NCI-H748 (cell line): Measurements from ENCODE around the gene EXOC6.

Experiments
- DNase-seq: peaks from one replicate; lab custom pipeline; 2025; ENCODE audit not compliant: unreplicated experiment; lab: John Stamatoyannopoulos, UW

The EXOC6 gene

DNA sequence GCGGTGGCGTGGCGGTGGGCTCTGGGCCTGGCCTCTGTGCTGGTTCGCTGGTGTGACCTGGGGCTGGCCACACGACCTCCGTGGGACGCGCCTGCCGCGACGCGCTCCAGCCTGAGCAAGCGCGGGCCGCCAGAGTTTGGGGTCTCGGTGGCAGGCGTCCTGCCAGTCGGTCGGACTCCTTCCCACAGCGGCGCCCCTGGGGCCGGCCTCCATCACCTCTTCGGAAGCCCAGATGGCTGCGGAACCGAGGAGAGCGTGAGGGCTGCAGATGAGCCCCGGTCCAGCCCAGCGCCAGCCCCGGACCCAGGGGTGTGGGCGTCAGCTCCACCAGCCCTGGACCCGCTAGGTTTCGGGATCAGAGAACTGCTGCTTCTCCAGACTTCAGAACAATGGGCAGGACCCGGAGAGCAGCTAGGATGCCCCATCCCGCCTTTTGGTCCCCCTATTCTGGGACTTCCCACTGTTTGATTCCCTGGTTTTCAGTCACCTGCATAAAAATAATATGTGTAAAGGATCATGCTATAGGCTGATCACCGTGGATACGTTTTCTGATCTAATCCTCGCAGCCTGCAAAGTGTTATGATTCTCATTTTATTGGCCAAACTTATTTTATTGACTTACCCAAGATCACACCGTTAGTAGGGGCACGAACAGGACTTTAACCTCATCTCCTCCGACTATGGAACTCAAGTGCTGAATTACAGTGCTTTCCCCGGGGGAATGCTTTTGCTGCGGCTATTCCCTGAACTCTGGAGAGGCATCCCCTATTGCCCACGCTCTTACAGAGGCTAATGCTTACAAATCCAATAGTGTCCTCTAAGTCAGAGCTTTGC is 215.0 kb downstream of the EXOC6 start:
- DNase-seq, result no peak

- no peak for DNase-seq
Observed at GRCh38 chr10:93063977-93064660, 215.8 kb downstream of the EXOC6 start.

DNA sequence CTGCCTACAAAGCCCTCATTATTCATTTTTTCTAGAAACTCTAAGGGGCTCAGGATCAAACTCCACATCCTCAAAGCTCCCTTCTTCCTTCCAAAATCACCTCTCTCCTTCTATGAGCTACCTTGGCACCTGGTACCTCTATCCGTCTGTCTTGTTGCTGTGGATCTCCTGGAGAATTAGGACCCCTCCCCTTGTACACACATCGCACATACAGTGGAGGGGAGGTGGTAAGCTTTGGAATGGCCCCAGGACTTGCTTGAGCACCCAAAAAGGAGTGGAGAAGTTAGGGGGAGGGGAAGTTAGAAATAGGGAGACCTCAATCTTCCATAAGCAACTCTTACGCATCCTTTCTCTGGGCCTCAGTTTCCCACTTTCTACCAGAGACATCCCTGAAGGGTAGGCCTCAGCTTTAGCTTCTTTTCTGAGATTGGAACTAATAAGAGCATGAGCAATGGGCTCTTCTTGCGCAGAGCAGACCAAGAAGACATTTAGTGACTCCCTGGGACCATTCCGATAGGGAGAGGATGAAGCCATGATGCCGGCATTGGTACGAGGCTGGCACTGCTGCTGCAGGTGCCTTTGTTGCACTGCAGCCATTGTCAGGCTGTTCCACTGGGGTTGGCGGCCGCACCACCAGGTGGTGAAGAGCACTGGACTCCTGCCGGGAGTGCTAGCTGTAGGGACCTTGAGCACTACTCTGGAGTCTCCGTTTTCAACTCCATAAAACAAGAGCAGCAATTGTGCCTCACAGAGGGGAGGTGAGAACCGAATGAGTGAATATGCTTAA is 216.7 kb downstream of the EXOC6 start:
- no peak for DNase-seq

DNA sequence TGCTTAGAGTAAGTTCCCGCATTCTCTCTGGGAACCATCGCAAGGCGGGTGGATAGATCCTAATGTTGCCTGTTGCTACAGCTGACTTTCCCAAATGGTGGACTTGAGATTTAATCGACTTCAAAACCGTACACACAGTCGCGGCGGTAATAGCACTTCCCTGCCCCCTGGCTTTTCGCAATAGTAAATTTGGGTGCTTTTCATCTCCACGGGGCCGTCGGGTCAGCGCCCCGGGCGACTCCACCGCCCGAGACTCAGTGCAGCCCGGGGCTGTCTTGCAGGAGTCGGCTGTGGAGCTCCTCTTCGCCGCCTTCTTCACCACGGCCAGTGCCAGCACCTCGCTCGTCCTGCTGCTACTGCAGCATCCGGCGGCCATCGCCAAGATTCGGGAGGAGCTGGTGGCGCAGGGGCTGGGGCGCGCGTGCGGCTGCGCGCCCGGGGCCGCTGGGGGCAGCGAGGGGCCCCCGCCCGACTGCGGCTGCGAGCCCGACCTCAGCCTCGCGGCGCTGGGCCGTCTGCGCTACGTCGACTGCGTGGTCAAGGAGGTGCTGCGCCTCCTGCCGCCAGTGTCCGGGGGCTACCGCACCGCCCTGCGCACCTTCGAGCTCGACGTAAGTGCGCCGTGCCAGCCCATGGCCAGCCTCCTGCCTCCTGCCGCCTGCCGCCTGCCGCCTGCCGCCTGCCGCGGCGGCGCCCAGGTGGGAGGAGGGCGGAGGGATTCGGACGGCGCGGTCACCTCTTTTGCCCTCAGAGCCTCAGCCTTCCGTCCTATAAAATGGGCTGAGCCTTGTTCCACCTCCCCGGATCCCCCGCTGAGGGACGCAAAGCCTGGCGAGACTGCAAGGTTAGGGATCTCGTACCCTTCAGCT is 217.6 kb downstream of the EXOC6 start:
- DNase-seq, result peak; percentile 58

DNA sequence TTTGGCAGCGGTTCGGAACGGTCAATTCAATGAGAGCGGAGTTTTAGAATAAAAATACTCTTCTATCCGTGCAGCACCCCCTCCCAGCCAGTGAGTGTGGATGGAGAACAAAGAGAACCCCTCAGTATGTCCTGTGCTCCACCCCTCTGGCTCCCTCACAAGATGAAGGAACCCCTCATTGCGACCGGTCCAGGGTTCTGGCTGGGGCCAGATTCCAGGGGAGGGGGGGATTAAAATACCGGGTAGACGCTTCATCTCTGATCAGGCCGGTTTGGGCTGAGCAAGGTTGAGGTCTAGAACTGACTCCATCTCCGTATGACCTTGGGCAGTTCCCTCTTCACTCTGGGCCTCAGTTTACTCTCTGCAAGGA is 218.2 kb downstream of the EXOC6 start:
- DNase-seq, result no peak

DNA sequence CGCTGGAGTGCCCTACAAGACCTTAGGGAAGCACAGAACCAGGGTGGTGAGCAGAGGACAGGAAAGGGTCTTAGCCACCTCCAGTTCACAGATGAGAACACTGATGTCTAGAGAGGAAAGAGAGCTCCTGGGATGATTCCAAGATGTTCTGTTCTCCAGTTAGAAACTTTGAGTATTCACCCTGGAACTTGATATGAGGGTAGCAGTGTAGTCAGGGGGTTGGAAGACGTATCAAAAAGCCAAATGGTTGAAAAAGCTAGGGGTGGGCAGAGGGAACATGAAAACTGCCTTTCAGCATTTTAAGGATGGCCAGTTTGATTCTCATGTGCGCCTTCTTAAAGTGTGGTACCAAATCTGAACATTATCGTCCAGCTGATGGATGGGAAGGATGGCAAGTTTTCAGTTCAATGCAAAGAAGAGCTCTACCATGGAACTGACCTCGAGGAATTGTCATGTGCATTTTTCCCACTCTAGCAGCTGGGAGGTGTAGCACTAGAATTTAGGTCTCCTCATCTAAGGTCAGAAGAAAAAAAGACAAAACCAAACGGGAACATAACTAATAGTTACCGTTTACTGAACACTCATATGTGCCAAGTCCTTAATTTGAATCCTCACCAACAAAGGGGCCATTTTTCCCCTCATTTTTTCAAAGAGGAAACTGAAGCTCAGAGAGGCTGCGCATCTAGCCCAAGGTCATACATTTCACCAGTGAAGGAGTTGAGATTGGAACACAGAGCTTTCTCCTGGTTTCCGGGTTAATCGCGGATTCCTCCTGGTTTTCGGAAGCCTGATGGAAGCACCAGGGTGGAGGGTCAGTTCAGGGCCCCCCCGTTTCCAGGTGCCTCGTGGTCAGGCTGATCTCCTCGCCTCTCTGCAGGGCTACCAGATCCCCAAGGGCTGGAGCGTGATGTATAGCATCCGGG is 219.4 kb downstream of the EXOC6 start:
- DNase-seq, result no peak

DNA sequence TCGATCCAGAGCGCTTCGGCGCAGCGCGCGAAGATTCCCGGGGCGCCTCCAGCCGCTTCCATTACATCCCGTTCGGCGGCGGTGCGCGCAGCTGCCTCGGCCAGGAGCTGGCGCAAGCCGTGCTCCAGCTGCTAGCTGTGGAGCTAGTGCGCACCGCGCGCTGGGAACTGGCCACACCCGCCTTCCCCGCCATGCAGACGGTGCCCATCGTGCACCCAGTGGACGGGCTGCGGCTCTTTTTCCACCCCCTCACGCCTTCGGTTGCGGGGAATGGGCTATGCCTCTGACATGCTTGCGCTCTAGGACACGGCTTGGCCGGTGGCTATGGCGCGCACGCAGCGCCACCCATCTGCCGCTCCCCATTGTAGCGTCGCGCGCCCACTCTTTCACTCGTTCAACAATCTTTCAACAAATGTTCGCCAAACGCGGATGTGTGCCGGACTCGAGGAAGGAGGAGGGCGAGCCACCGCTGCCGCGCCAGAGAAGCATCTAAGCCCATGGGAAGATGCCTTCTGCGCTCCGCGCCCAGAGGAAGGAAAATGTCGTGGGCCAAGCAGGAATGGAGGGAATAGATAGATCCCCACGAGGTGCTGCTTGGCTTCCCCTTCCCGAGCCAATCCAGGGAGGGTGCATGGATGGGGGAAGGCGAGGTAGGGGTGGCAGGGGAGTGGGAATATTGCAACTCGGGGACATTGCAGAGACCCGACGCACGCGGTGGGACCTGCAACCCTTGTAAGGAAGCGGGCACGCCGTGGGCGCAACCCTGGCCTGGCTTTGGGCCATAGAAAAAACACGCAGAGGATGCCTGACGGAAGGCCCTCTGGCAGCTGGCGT is 220.3 kb downstream of the EXOC6 start:
- DNase-seq, result peak; percentile 70

GRCh38 chr10:93069245-93069561 is 220.9 kb downstream of the EXOC6 start:
- no peak for DNase-seq

DNA sequence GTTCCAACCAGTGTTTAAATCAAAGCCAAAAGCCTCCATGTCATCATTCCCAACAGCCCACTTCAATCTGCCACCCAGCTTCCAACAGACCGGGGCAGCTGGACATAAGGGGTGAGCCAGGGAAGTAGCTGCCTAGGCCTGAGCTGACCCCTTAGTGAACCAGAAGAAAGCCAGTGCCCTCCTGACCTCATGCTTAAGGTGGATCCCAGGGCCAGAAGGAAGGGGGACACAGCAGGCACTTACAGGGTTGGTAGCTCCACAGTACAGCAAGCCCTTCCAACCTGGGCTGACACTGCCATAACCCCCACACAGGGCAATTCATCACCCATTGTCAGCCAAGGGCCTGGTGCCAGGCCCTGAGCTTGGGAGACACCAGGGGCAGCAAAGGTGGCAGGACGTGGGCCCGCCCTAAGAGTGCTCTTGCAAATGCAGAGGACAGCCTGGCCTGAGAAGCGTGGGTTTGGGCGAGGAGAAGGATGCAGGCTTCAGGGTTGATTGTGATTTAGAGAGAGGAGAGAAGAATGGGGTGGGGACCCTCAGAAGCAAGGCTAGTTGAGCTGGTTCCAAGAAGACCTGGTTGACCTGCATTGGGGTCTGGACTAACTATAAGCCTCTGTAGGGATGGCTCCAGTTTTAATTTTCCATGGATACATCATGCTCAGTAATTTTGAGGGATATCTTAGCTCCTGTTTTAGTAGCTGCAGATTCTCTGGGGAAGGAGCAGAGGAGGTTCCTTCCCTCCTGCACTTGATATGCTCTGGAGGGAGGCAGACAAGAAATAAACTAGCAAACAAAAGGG is 222.3 kb downstream of the EXOC6 start:
- DNase-seq, result no peak

DNA sequence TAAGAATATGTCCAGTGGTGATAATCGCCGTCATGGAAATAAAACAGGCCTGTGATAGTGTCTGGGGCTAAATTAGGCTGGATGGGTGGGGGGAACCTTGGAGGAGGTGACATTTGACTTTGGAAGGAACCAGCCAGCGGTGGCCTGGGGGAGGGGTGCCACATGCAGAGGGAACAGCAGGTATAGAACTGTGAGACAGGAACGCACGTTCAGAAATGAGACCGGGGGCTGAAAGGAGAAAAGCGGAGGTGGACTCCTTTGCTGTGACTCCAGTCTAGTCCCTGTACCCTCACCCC is 222.8 kb downstream of the EXOC6 start:
- no peak for DNase-seq

DNA sequence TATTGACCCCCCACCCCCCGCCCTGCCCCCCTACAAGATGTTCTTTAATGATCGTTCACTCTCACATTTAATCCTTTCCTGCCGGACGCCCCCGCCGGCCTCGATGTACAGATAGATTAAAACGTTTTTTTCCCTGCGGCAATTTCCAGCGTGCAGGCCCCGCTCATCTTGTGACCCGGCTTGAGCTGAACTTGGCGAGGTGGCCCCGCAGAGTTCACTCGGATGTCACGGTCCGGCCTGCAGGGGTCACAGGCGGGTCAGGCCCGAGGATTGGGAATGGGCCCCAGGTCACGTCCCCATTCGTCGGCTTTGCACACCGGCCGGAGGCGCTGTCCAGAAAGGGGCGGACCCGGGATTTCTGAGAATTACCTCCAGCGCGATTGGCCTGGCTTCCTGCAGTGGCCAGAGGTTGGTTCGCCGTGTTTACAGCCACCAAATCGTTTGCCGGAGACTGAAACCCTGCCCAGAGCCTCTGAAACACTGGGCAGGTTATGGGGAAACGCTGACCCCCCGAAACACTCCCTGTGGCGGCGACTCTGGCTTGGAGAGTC is 223.4 kb downstream of the EXOC6 start:
- DNase-seq, result peak; percentile 39

- peak; percentile 40 for DNase-seq
Observed at GRCh38 chr10:93072225-93072712, 223.9 kb downstream of the EXOC6 start.

DNA sequence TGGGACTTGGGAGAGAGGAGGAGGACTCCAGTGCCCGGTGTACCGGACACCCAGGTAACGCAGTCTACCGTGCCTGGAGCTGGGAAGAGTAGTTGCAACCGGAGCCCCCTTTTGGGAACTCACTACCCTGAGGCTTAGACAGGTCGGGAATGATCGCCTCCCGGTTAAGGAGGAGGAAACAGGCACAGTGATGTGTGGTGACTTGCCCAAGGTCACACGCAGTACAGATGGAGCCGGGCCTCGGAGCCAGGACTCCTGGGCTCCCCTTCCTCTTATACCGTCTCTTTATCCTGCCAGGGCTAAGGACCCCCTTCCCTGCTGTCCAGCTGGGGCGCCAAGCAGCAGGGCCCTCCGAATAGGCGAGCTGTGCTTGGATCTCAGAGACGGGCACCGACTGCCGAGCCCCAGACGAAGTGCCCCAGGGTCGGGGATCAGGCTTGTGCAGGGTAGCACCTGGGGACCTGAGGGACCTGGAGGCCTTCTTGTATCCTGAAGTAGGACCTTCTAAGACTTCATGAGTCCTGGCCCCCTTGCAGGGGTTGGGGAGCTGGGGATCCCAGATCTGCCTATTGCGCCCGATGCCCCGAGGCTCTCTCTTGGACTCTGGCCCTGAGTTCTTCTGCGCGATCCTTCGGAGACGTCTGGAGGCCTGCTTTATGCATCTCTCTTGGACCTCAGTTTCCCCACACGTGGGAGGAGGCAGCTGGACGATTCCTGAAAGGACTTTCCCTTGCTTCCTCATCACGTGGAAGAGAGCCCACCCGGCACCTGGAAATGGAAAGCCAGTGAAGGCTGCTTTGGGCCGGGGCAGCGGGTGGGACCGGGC is 224.6 kb downstream of the EXOC6 start:
- DNase-seq, result peak; percentile 31

DNA sequence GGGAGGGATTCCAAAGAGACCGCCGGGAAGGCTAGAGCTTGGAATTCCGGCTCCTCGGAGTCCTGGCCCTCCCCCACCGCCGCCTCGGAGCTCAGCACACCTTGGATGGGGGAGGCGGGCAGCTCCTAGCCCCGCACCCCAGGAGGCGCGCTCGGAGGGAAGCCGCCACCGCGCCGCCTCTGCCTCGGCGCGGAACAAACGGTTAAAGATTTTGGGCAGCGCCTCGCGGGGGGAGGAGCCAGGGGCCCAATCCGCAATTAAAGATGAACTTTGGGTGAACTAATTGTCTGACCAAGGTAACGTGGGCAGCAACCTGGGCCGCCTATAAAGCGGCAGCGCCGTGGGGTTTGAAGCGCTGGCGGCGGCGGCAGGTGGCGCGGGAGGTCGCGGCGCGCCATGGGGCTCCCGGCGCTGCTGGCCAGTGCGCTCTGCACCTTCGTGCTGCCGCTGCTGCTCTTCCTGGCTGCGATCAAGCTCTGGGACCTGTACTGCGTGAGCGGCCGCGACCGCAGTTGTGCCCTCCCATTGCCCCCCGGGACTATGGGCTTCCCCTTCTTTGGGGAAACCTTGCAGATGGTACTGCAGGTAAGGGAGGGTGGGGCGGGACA is 225.3 kb downstream of the EXOC6 start, which contains the start of gene CYP26A1:
CYP26A1 (plus strand) TSS at position 355 of the 608 bp plus-strand sequence; CDS start at position 397, 42 bp downstream.
- peak; percentile 58 for DNase-seq

DNA sequence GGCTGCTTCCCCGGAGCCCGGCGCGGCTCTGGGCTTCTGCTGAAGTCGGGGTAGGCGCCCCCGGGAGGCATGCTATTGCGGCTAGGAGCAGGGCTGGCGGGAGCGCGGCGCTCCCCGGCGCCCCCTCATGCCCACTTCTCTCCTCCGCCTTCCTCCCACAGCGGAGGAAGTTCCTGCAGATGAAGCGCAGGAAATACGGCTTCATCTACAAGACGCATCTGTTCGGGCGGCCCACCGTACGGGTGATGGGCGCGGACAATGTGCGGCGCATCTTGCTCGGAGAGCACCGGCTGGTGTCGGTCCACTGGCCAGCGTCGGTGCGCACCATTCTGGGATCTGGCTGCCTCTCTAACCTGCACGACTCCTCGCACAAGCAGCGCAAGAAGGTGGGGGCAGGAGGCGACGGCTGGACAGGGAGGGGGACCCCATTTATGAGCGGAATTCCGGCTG is 225.9 kb downstream of the EXOC6 start:
- peak; percentile 58 for DNase-seq

DNA sequence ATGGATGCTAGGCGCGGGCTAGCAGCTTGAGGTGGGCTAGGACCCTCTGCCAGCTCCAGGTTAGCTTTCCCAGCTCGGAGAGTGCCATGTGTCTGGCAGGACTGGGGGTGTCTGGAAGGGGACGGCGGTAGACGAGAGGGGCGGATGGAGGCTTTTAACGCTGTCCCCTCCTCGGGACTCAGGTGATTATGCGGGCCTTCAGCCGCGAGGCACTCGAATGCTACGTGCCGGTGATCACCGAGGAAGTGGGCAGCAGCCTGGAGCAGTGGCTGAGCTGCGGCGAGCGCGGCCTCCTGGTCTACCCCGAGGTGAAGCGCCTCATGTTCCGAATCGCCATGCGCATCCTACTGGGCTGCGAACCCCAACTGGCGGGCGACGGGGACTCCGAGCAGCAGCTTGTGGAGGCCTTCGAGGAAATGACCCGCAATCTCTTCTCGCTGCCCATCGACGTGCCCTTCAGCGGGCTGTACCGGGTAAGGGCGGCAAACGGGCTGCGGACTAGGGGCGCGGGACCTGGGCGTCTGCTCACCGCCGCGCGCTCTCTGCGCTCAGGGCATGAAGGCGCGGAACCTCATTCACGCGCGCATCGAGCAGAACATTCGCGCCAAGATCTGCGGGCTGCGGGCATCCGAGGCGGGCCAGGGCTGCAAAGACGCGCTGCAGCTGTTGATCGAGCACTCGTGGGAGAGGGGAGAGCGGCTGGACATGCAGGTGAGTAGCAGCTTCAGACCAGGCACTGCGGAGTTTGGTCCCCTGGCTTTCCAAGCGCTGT is 226.5 kb downstream of the EXOC6 start:
- DNase-seq, result no peak
